H9 (cell line): ENCODE results near the gene HEPN1. TPM values are rescaled to one million over a fixed set of nuclear protein-coding genes. Genes with fewer than 3 reads are reported as not detected.

ENCODE experiments used
- DNase-seq: peaks from one replicate; pipeline ENCODE4 v3.0.0-alpha.2; 2017
- H2AFZ ChIP-seq: one replicate; pipeline ENCODE4 v1.6.1; 2013; ENCODE audit warnings: mild to moderate bottlenecking, low read length, control low read depth, moderate library complexity
- H2AK5ac ChIP-seq: 2 replicates; pipeline ENCODE4 v1.6.1; 2013; ENCODE audit warnings: low read length, control low read depth, mixed read lengths; ENCODE audit not compliant: insufficient read length
- H2BK120ac ChIP-seq: one replicate; pipeline ENCODE4 v1.6.1; 2013; ENCODE audit warnings: low read depth, mild to moderate bottlenecking, low read length, control low read depth, inconsistent platforms; ENCODE audit not compliant: poor library complexity, severe bottlenecking
- H2BK12ac ChIP-seq: 2 replicates; pipeline ENCODE4 v1.6.1; 2013; ENCODE audit warnings: low read length, control low read depth, mixed read lengths, low read depth; ENCODE audit not compliant: insufficient read length
- H2BK15ac ChIP-seq: 2 replicates; pipeline ENCODE4 v1.6.1; 2013; ENCODE audit warnings: low read depth, low read length, control low read depth
- H2BK20ac ChIP-seq: one replicate; pipeline ENCODE4 v1.6.1; 2013; ENCODE audit warnings: low read depth, mild to moderate bottlenecking, low read length, control low read depth, inconsistent platforms; ENCODE audit not compliant: poor library complexity, severe bottlenecking
- H2BK5ac ChIP-seq: 2 replicates; pipeline ENCODE4 v1.6.1; 2013; ENCODE audit warnings: low read length, control low read depth, mixed read lengths; ENCODE audit not compliant: insufficient read length
- H3K14ac ChIP-seq: 2 replicates; pipeline ENCODE4 v1.6.1; 2013; ENCODE audit warnings: low read length, control low read depth; ENCODE audit not compliant: insufficient read depth
- H3K18ac ChIP-seq: 2 replicates; pipeline ENCODE4 v1.6.1; 2013; ENCODE audit warnings: low read depth, mild to moderate bottlenecking, mixed read lengths, low read length, control low read depth; ENCODE audit not compliant: insufficient read length
- H3K23ac ChIP-seq: 2 replicates; pipeline ENCODE4 v1.6.1; 2013; ENCODE audit warnings: low read length, control low read depth, mixed read lengths, low read depth; ENCODE audit not compliant: insufficient read length
- H3K23me2 ChIP-seq: 2 replicates; pipeline ENCODE4 v1.6.1; 2013; ENCODE audit warnings: low read depth, mild to moderate bottlenecking, mixed read lengths, low read length, control low read depth; ENCODE audit not compliant: insufficient read length, poor library complexity, severe bottlenecking
- H3K27ac ChIP-seq: 2 replicates; pipeline ENCODE4 v1.5.1; 2013; ENCODE audit warnings: low read length, control low read depth, mixed read lengths, low read depth; ENCODE audit not compliant: insufficient read length
- H3K27me3 ChIP-seq: 2 replicates; pipeline ENCODE4 v1.6.1; 2013; ENCODE audit warnings: low read length, control low read depth, inconsistent platforms; ENCODE audit not compliant: insufficient read depth
- H3K4ac ChIP-seq: 2 replicates; pipeline ENCODE4 v1.6.1; 2013; ENCODE audit warnings: low read depth, mild to moderate bottlenecking, control low read depth, inconsistent platforms, low read length, moderate library complexity
- H3K4me1 ChIP-seq: 2 replicates; pipeline ENCODE4 v1.6.1; 2013; ENCODE audit warnings: low read length, control low read depth, inconsistent platforms; ENCODE audit not compliant: insufficient read depth
- H3K4me2 ChIP-seq: 2 replicates; pipeline ENCODE4 v1.6.1; 2013; ENCODE audit warnings: low read length, control low read depth, mixed read lengths; ENCODE audit not compliant: insufficient read length, insufficient read depth
- H3K56ac ChIP-seq: 2 replicates; pipeline ENCODE4 v1.6.1; 2013; ENCODE audit warnings: low read depth, mild to moderate bottlenecking, mixed read lengths, low read length, control low read depth; ENCODE audit not compliant: insufficient read length
- H3K79me1 ChIP-seq: 2 replicates; pipeline ENCODE4 v1.6.1; 2013; ENCODE audit warnings: low read depth, mild to moderate bottlenecking, moderate library complexity, low read length, control low read depth, inconsistent platforms; ENCODE audit not compliant: insufficient read depth, poor library complexity, severe bottlenecking
- H3K79me2 ChIP-seq: 2 replicates; pipeline ENCODE4 v1.6.1; 2013; ENCODE audit warnings: low read length, control low read depth, inconsistent platforms; ENCODE audit not compliant: insufficient read depth
- H3K9ac ChIP-seq: 2 replicates; pipeline ENCODE4 v1.6.1; 2013; ENCODE audit warnings: low read length, control low read depth, mixed read lengths; ENCODE audit not compliant: insufficient read length; ENCODE audit errors: extremely low read depth
- H3K9me3 ChIP-seq: one replicate; pipeline ENCODE4 v1.6.1; 2013; ENCODE audit warnings: low read depth, low read length, inconsistent platforms; ENCODE audit not compliant: control insufficient read depth
- H3T11ph ChIP-seq: one replicate; pipeline ENCODE4 v1.6.1; 2013; ENCODE audit warnings: mild to moderate bottlenecking, low read length, control low read depth, inconsistent platforms
- H4K20me1 ChIP-seq: one replicate; pipeline ENCODE4 v1.6.1; 2013; ENCODE audit not compliant: control insufficient read depth, insufficient read length, insufficient read depth
- H4K5ac ChIP-seq: 2 replicates; pipeline ENCODE4 v1.6.1; 2013; ENCODE audit warnings: low read depth, mild to moderate bottlenecking, mixed read lengths, low read length, control low read depth; ENCODE audit not compliant: insufficient read length
- H4K8ac ChIP-seq: replicated peaks from 2 replicates; pipeline ENCODE4 v1.6.1; 2013; ENCODE audit warnings: low read length, control low read depth, mixed read lengths, low read depth; ENCODE audit not compliant: insufficient read length
- H4K91ac ChIP-seq: 2 replicates; pipeline ENCODE4 v1.6.1; 2013; ENCODE audit warnings: low read depth, mild to moderate bottlenecking, moderate library complexity, mixed read lengths, low read length, control low read depth; ENCODE audit not compliant: insufficient read length
- H3K27ac Mint-ChIP-seq, 3 experiments: 2 replicates in 2 of 3; 3 replicates in 1 of 3; pipeline ENCODE4 v1.8.0; 2020 to 2021; ENCODE audit warnings: mixed read lengths in 3 of 3, mild to moderate bottlenecking in 1 of 3, moderate library complexity in 1 of 3
- H3K27me3 Mint-ChIP-seq: 2 replicates; pipeline ENCODE4 v1.8.0; 2021; ENCODE audit warnings: low read depth, mild to moderate bottlenecking, moderate library complexity, mixed read lengths
- H3K36me3 Mint-ChIP-seq, 3 experiments: 2 replicates in 2 of 3; 3 replicates in 1 of 3; pipeline ENCODE4 v1.8.0; 2020 to 2021; ENCODE audit warnings: low read depth in 3 of 3, mixed read lengths in 3 of 3; ENCODE audit not compliant: insufficient read depth in 1 of 3
- H3K4me1 Mint-ChIP-seq, 2 experiments: 2 replicates each; pipeline ENCODE4 v1.8.0; 2020; ENCODE audit warnings: mixed read lengths in 2 of 2
- H3K4me3 Mint-ChIP-seq, 2 experiments: 2 replicates in 1 of 2; 3 replicates in 1 of 2; pipeline ENCODE4 v1.8.0; 2020 to 2021; ENCODE audit warnings: mild to moderate bottlenecking in 2 of 2, mixed read lengths in 2 of 2, moderate library complexity in 1 of 2
- H3K9me3 Mint-ChIP-seq, 2 experiments: 2 replicates in 1 of 2; 3 replicates in 1 of 2; pipeline ENCODE4 v1.8.0; 2020; ENCODE audit warnings: mild to moderate bottlenecking in 2 of 2, mixed read lengths in 2 of 2, moderate library complexity in 1 of 2
- CTCF ChIP-seq: fragments of 200-600 bp; sonication (generic); conservative IDR thresholded peaks from 3 replicates; pipeline ENCODE4 v1.8.0; 2021; ENCODE audit warnings: antibody characterized with exemption, mild to moderate bottlenecking
- WGBS: extraction: QIAGEN DNeasy Blood & Tissue Kit; methylation state at CpG from one replicate; pipeline ENCODE4 v1.1.7; 2013; ENCODE audit warnings: missing lambda C conversion rate, low lambda C conversion rate, mixed read lengths; ENCODE audit not compliant: insufficient read length; ENCODE audit errors: extremely low coverage; 5-methylcytosine and 5-hydroxymethylcytosine counted together
- total RNA-seq: library from RNA; stranded (reverse); gene quantifications from 2 replicates; pipeline ENCODE4 v1.2.1, GENCODE V29; 2021

Gene HEPN1
- total RNA-seq, 1 experiment from 2014 or later = not detected

- no peak overlapping the region for H3T11ph ChIP-seq
- TF ChIP-seq CTCF = no peak
- H4K20me1 ChIP-seq = no peaks in the 10 kb centered on the region
- H4K5ac ChIP-seq = no peak overlapping the region
- no peak overlapping the region for H2BK12ac ChIP-seq
- H3K4me3 Mint-ChIP-seq = peak overlapping the region; percentile 82 to 89
- H3K27ac Mint-ChIP-seq = no peak overlapping the region
- H4K8ac ChIP-seq = no peak overlapping the region
- H3K79me2 ChIP-seq = no peaks in the 10 kb centered on the region
- H3K4me2 ChIP-seq = no peak overlapping the region
- H3K23ac ChIP-seq = no peak overlapping the region
- H3K27me3 ChIP-seq = peaks cover 6% of the 10 kb centered on the region; the same call in 1 of the 2 replicates
- no peak overlapping the region for H3K14ac ChIP-seq
- H2BK20ac ChIP-seq = no peak overlapping the region
- no peak overlapping the region for H2BK15ac ChIP-seq
- no peak overlapping the region for H2BK120ac ChIP-seq
- peaks cover 20 to 29% of the 10 kb centered on the region in 2 experiments for H3K4me1 Mint-ChIP-seq
- no peaks in the 10 kb centered on the region for H3K79me1 ChIP-seq
- H2AK5ac ChIP-seq = no peak overlapping the region
- no peak overlapping the region for H2AFZ ChIP-seq
- no peak overlapping the region for H3K27ac ChIP-seq
- no CpG with 5 or more reads among the region's 17 CpGs for WGBS
- H3K4ac ChIP-seq = no peak overlapping the region
- H3K9me3 Mint-ChIP-seq = peaks cover 0 to 3% of the 10 kb centered on the region in 2 experiments; a peak in 1 of 5 replicates
- DNase-seq = peak; percentile 55
- no peaks in the 10 kb centered on the region for H3K4me1 ChIP-seq
- H3K56ac ChIP-seq = no peak overlapping the region
- H4K91ac ChIP-seq = no peak overlapping the region
- peaks cover 6% of the 10 kb centered on the region for H3K23me2 ChIP-seq
- H3K27me3 Mint-ChIP-seq = peaks cover 31% of the 10 kb centered on the region
- H2BK5ac ChIP-seq = no peak overlapping the region
- no peak overlapping the region for H3K18ac ChIP-seq
- no peaks in the 10 kb centered on the region; a peak in 2 of 7 replicates for H3K36me3 Mint-ChIP-seq
- no peak overlapping the region for H3K9ac ChIP-seq
- no peaks in the 10 kb centered on the region for H3K9me3 ChIP-seq
Observed at GRCh38 chr11:124877910-124878758, 40.9 kb upstream of the HEPN1 start.
